Measurements from ENCODE around the gene DNAJC15.

- TF ChIP-seq ZNF274 (IDR thresholded peaks at IDR 0.05; ENCODE audit: low read depth, low read length) = no peak
- no peak for TF ChIP-seq SUZ12 (IDR thresholded peaks at IDR 0.05; ENCODE audit: extremely low read depth, insufficient read depth, insufficient read length)
These were observed 106.2 kb downstream of the DNAJC15 start for GRCh38 chr13:43129511-43130110.
